HFFc6 (cell line): ENCODE measurements around the gene FA2H. TPM values are rescaled to one million over a fixed set of nuclear protein-coding genes. Genes with fewer than 3 reads are reported as not detected.

Source experiments
- DNase-seq: peaks from one replicate; pipeline ENCODE4 v3.0.0-alpha.2; 2018
- H3K27ac Mint-ChIP-seq: 2 replicates; pipeline ENCODE4 v1.8.0; 2020; ENCODE audit warnings: mild to moderate bottlenecking, mixed read lengths
- H3K27me3 Mint-ChIP-seq: 2 replicates; pipeline ENCODE4 v1.8.0; 2021; ENCODE audit warnings: mild to moderate bottlenecking, moderate library complexity, mixed read lengths; ENCODE audit not compliant: insufficient read depth
- H3K36me3 Mint-ChIP-seq: 2 replicates; pipeline ENCODE4 v1.8.0; 2021; ENCODE audit warnings: low read depth, mixed read lengths
- H3K4me1 Mint-ChIP-seq: 2 replicates; pipeline ENCODE4 v1.8.0; 2020; ENCODE audit warnings: low read depth, mixed read lengths
- H3K4me3 Mint-ChIP-seq: 2 replicates; pipeline ENCODE4 v1.8.0; 2020; ENCODE audit warnings: mild to moderate bottlenecking, moderate library complexity, mixed read lengths
- H3K9me3 Mint-ChIP-seq: 2 replicates; pipeline ENCODE4 v1.8.0; 2020; ENCODE audit warnings: mild to moderate bottlenecking, mixed read lengths
- total RNA-seq, 6 experiments: library from RNA; stranded (reverse); fragmentation: NEBNext Ultra II Directional; extraction: Animal tissue kit (Norgen Biotek cat#: 25700); gene quantifications; 2 replicates in 1 of 6; 3 replicates in 5 of 6; pipeline ENCODE4 v1.2.3, GENCODE V29; 2021
- TF ChIP-seq, protein P1 (sequence below): fragments of 200-600 bp; sonication (generic); IDR thresholded peaks from 2 replicates; pipeline ENCODE4 v1.5.0; 2021; ENCODE audit warnings: antibody characterized with exemption, mild to moderate bottlenecking

FA2H gene
- total RNA-seq, 6 experiments from 2014 or later: not detected

DNA sequence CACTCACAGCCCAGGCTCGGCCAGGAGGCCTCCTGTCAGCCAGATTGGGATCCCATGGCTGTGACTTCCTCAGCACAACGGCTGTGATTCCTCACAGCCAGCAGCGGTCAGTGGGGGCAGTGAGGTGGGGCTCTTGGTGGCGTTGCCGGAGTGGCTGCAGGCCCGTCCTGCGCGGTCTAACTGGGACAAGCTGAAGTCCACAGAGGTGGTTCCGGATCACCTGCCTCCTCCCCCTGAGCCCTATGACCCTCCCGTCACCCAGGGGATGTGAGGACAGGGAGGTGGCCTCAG lies 39.5 kb downstream of the FA2H start:
- no peaks in the 10 kb centered on the region for H3K9me3 Mint-ChIP-seq
- TF ChIP-seq, protein P1, sequence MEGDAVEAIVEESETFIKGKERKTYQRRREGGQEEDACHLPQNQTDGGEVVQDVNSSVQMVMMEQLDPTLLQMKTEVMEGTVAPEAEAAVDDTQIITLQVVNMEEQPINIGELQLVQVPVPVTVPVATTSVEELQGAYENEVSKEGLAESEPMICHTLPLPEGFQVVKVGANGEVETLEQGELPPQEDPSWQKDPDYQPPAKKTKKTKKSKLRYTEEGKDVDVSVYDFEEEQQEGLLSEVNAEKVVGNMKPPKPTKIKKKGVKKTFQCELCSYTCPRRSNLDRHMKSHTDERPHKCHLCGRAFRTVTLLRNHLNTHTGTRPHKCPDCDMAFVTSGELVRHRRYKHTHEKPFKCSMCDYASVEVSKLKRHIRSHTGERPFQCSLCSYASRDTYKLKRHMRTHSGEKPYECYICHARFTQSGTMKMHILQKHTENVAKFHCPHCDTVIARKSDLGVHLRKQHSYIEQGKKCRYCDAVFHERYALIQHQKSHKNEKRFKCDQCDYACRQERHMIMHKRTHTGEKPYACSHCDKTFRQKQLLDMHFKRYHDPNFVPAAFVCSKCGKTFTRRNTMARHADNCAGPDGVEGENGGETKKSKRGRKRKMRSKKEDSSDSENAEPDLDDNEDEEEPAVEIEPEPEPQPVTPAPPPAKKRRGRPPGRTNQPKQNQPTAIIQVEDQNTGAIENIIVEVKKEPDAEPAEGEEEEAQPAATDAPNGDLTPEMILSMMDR: no peak
- no peak overlapping the region for H3K4me3 Mint-ChIP-seq
- DNase-seq: no peak
- H3K27me3 Mint-ChIP-seq: peaks cover 16% of the 10 kb centered on the region
- no peak overlapping the region for H3K27ac Mint-ChIP-seq
- peaks cover 27% of the 10 kb centered on the region for H3K4me1 Mint-ChIP-seq
- no peaks in the 10 kb centered on the region for H3K36me3 Mint-ChIP-seq

DNA sequence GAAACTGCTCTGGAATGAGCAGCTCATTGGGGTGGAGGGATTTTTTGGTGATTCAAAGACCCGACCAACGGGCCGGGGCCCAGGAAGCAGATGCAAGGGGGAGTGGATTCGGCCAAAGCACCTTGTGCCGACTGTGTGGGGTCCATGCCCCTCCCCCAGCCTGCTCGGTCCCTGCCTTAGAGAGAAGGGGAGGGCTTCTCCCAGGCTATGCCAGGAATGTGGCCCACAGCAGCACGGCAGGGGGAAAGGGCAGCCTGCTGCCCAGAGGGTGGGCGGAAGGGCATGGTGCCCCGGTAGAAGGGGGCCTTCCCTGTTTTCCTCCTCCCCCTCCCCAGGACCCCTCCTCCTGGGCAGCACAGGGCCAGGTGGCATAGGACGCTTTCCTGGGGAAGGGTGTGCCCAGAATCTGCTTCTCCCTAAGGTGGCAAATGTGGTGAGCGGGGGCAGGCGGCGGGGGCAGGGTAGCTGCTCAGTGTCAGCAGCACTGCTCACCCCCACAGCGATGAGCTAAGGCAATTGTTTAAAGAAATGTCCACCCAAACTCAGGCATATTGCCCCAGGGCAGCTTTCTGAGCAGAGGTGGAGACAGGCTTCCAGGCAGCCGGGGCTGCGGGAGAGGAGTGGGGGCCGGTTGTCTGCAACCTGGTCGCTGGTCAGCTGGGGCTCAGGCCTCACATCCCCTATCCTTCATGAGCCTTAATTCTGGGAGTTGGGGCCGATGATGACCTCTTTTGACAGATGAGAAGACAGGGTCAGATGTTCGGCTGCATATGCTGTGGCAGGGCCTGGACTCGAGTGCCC lies 40.1 kb downstream of the FA2H start:
- peaks cover 15% of the 10 kb centered on the region for H3K27me3 Mint-ChIP-seq
- H3K36me3 Mint-ChIP-seq: no peaks in the 10 kb centered on the region
- no peak overlapping the region for H3K27ac Mint-ChIP-seq
- no peaks in the 10 kb centered on the region for H3K9me3 Mint-ChIP-seq
- TF ChIP-seq, protein P1: no peak
- H3K4me3 Mint-ChIP-seq: no peak overlapping the region
- peaks cover 28% of the 10 kb centered on the region for H3K4me1 Mint-ChIP-seq
- no peak for DNase-seq

DNA sequence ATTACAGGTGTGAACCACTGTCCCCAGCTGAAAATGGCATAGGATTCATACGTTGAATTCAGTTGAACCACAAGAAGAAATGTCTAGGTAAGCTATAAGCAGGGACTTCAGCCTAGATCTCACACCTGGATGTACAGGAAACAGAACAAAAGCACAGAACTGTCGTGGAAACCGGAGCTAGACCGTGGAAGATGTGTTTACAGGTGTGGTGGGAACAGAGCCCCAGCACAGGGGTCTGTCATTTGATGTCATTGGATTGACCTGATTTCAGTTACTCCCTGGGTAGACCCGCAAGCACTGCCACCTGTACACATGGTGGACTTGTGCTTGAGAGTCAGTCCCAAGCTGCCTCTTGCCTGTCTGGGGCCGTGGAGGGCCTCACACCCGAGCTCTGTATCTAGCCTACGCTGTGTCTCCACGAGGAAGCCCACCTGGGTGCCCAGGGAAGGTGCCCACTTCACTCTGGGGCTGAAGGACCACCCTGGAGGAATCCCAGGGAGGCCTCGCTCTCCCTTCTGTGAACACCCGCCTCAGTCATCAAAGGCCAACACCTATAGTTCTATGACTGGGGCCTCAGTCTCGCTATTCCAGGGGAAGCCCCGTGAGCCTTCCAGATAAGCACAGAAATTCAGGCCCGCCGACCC lies 41.8 kb downstream of the FA2H start:
- no peak overlapping the region for H3K4me3 Mint-ChIP-seq
- no peaks in the 10 kb centered on the region for H3K36me3 Mint-ChIP-seq
- no peak overlapping the region for H3K27ac Mint-ChIP-seq
- TF ChIP-seq, protein P1: no peak
- H3K4me1 Mint-ChIP-seq: peaks cover 20% of the 10 kb centered on the region
- H3K27me3 Mint-ChIP-seq: peaks cover 15% of the 10 kb centered on the region
- DNase-seq: no peak
- H3K9me3 Mint-ChIP-seq: no peaks in the 10 kb centered on the region

DNA sequence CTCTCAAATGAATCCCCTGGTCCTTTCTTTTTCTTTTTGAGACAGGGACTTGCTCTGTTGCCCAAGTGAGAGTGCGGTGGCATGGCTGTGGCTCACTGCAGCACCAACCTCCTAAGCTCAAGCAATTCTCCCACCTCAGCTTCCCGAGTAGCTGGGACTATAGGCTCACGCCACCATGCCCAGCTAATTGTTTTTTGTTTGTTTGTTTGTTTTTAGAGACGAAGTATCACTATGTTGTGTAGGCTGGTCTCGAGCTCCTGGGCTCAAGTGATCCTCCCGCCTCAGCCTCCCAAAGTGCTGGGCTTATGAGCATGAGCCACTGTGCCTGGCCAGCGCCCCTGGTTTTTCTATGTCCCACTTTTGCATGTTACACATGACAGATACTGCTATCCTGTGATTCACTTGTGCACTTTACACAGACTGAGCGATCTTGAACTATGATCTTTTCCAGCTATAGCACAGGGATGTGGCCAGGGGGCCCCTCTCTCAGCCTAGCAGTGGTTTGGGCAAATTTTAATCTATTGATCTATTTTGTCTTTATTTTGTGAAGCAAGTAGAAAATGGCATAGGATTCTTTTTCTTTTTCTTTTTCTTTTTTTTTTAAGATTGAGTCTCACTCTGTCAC lies 42.7 kb downstream of the FA2H start:
- Mint-ChIP-seq H3K9me3 (peaks cover 5% of the 10 kb centered on the region; the same call in 1 of the 2 replicates), H3K36me3 (no peaks in the 10 kb centered on the region), H3K27me3 (peaks cover 15% of the 10 kb centered on the region), H3K4me3 (no peak overlapping the region), H3K27ac (no peak overlapping the region), H3K4me1 (peaks cover 14% of the 10 kb centered on the region)
- DNase-seq: no peak
- TF ChIP-seq, protein P1: no peak

DNA sequence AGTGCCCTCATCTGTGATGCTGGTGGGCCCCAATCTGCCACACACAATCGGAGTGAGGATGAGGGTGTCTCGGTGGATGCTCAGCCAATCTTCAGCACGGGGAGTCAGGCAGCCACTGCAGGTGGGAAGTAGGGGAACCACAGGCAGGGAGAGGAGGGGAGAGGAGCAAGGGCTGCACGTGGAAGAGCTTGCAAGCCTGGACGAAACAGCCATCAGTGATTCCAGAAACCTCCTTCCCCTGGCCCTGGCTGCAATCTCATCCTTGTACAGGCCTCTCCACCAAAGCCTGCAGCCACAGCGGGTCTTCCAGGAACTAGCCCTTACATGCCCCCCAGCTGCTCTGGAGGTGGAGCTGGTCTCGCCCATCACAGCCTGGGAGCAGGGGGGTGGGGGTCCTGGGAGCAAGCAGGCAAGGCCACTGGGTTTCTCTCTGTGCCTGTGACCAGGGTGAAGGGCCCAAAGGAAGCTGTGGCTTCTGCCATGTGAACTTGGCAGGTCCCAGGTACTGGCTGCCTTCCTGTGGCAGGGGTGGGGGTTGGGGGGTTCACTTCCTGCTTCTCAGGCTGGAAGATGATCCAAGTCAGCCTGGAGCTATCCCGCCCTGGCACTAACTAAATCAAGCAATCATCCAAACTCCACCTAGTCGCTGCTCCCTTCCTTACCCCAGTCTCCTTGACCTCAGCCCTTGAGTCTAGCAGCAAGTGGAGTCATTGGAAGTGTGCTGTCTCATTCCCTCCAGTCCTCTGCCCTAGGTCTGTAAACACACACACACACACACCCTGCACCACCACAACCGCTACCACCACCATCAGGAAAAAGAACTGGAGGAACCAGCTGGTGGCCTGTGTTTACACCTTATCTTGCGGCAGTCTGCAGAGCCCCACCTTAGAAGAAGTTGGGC lies 44.6 kb downstream of the FA2H start:
- no peak for DNase-seq
- peaks cover 5% of the 10 kb centered on the region; the same call in 1 of the 2 replicates for H3K36me3 Mint-ChIP-seq
- peaks cover 11% of the 10 kb centered on the region for H3K9me3 Mint-ChIP-seq
- TF ChIP-seq, protein P1: no peak
- H3K4me1 Mint-ChIP-seq: peaks cover 8% of the 10 kb centered on the region
- H3K27me3 Mint-ChIP-seq: peaks cover 15% of the 10 kb centered on the region
- H3K4me3 Mint-ChIP-seq: no peak overlapping the region
- no peak overlapping the region for H3K27ac Mint-ChIP-seq
